Retinal pigment epithelial cell (primary cell): Measurements from ENCODE around the gene PHRF1.
A peak's percentile ranks its signal among the peaks of the same experiment; 100 is the strongest.
"Not testable (repeated sequence)": the region's sequence is repeated elsewhere in the genome, so short reads cannot be mapped to it uniquely, and the experiment has no call there.

Experiments used
- DNase-seq: peaks from one replicate; pipeline ENCODE4 v3.0.0-alpha.2; 2010; ENCODE audit warnings: low read depth
- H3K4me3 ChIP-seq: 2 replicates; pipeline ENCODE4 v1.5.1; 2011; ENCODE audit warnings: mild to moderate bottlenecking, low read length, control low read depth, moderate library complexity
- TF ChIP-seq, protein P1 (sequence below): conservative IDR thresholded peaks from 2 replicates; pipeline ENCODE4 v1.5.1; 2011; ENCODE audit warnings: low read depth, low read length, control low read depth, inconsistent platforms

PHRF1 gene

GRCh38 chr11:571802-572185 lies 4.5 kb upstream of the PHRF1 start:
- TF ChIP-seq, protein P1, sequence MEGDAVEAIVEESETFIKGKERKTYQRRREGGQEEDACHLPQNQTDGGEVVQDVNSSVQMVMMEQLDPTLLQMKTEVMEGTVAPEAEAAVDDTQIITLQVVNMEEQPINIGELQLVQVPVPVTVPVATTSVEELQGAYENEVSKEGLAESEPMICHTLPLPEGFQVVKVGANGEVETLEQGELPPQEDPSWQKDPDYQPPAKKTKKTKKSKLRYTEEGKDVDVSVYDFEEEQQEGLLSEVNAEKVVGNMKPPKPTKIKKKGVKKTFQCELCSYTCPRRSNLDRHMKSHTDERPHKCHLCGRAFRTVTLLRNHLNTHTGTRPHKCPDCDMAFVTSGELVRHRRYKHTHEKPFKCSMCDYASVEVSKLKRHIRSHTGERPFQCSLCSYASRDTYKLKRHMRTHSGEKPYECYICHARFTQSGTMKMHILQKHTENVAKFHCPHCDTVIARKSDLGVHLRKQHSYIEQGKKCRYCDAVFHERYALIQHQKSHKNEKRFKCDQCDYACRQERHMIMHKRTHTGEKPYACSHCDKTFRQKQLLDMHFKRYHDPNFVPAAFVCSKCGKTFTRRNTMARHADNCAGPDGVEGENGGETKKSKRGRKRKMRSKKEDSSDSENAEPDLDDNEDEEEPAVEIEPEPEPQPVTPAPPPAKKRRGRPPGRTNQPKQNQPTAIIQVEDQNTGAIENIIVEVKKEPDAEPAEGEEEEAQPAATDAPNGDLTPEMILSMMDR: no peak
- no peak for DNase-seq
- H3K4me3 ChIP-seq: no peak overlapping the region

DNA sequence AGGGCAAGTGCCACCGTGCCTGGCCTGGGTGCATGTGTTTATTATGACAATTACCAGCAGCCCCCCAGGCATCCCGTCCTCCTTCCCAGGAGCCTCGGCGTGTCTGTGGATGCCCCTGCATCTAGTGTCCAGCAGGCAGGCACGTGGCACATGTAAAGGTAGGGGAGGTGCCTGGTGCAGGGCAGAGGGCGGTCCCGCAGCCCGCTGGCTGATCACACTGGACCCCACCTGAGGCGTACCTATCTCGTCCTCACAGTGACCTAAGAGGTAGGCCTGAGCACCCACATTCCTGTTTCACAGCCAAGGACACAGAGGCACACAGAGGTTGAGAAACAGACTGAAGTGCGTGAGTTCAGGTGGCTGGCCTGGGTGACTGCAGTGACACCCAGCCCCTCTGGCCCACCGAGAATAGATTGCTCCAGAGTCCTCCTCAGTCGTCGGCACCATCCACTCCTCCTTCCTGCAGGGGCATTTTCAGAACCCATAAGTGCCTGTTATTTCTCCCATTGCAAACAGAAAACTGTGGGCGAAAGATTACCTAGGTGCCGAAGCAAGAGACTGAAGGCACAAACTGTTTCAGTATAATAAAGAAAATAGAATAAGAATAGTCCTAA lies 3.0 kb upstream of the PHRF1 start:
- DNase-seq: no peak
- TF ChIP-seq, protein P1: no peak
- no peak overlapping the region for H3K4me3 ChIP-seq

GRCh38 chr11:574031-574570 lies 2.2 kb upstream of the PHRF1 start:
- not testable (repeated sequence) for H3K4me3 ChIP-seq, DNase-seq

GRCh38 chr11:574632-575312 lies 1.5 kb upstream of the PHRF1 start:
- no peak for DNase-seq
- TF ChIP-seq, protein P1: no peak
- H3K4me3 ChIP-seq: peak overlapping the region; percentile 49

GRCh38 chr11:575313-575995 lies 816 bp upstream of the PHRF1 start:
- peak overlapping the region; percentile 49 for H3K4me3 ChIP-seq
- no peak for DNase-seq
- TF ChIP-seq, protein P1: no peak

DNA sequence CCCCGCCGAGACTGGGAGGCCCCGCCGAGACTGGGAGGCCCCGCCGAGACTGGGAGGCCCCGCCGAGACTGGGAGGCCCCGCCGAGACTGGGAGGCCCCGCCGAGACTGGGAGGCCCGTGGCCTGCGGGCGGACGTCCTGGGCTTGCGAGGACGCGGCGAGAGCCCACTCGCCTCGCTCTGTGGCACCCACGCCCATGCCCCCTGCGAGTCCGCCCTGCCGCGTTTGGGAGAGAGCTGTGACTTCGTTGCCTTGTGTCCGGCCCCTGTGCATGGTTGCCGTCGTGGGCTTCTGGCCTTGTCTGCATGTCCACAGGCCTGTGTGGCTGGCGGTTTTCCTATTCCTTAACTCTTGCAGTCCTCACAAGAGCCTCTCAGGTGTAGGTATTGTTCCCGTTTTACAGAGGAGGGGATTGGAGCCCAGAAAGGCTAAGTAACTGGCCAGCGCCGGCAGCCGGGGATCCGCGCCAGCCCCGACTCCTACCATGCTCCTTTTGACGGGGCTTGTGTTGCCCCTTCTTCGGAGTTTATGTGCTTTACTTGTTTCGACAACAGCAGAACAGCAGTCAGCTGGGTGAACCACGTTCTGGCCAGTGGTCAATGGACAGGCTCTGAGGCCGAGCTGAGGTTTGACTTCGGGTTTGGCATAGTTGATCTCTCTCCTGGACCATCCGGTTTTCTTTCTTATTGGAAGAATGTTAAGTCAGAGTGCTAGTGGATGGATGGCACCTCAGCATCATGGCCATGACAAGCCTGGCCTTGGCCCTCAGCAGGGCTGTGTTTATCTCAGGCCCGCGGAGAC lies 741 bp downstream of the PHRF1 start:
- TF ChIP-seq, protein P1: no peak
- H3K4me3 ChIP-seq: peak overlapping the region; percentile 92
- no peak for DNase-seq

GRCh38 chr11:577611-577894 lies 1.3 kb downstream of the PHRF1 start:
- H3K4me3 ChIP-seq: peak overlapping the region; percentile 92
- TF ChIP-seq, protein P1: no peak
- DNase-seq: no peak
